HepG2 (cell line): Measurements from ENCODE around the gene PLPPR5. TPM values are rescaled to one million over a fixed set of nuclear protein-coding genes. Genes with fewer than 3 reads are reported as not detected.

ENCODE experiments used
- ATAC-seq: fragments of 200-7000 bp; cut with Tn5 transposase; 3 replicates; pipeline ENCODE4 v1.9.1; 2020; ENCODE audit warnings: mild to moderate bottlenecking, moderate library complexity
- BruUV-seq: library from RNA; stranded (reverse); fragments of 400-500 nt; replicated peaks from 2 replicates; lab custom pipeline; 2021; lab: Mats Ljungman, UMichigan
- CTCF ChIA-PET: fragments of 300-600 bp; formaldehyde crosslinking; extraction: SDS; loops from one replicate; lab custom pipeline; 2021; ENCODE audit warnings: low total read pairs, inconsistent platforms, low intra/inter-chr PET ratio; lab: Yijun Ruan, JAX
- POLR2A ChIA-PET: fragments of 350-600 bp; sonication (Branson Sonifier 250); formaldehyde crosslinking; loops from one replicate; lab custom pipeline; 2020; ENCODE audit warnings: antibody characterized with exemption, inconsistent platforms; lab: Yijun Ruan, JAX
- DNase-seq: peaks from one replicate; pipeline ENCODE4 v3.0.0-alpha.2; 2015; ENCODE audit warnings: low spot score
- FAIRE-seq: peaks from 3 replicates; lab custom pipeline; 2011; peaks lifted over from hg19 to GRCh38; lab: Jason Lieb, UNC
- H2AFZ ChIP-seq: one replicate; pipeline ENCODE4 v1.6.1; 2011; ENCODE audit warnings: low read length, inconsistent platforms
- H3K27ac ChIP-seq: fragments of 300-600 bp; 3 replicates; pipeline ENCODE4 v1.8.0; 2011; ENCODE audit warnings: mixed run types, mild to moderate bottlenecking, mixed read lengths, low read length, inconsistent platforms; ENCODE audit not compliant: insufficient read depth; ENCODE audit errors: extremely low read length
- H3K27me3 ChIP-seq, 2 experiments: fragments of 200-600 bp in 1 of 2; 2 replicates in 1 of 2; 3 replicates in 1 of 2; pipeline versions ENCODE4 v1.6.0 to v1.8.0; 2011; ENCODE audit warnings: low read length in 2 of 2, mild to moderate bottlenecking in 2 of 2, moderate library complexity in 2 of 2, inconsistent platforms in 1 of 2; ENCODE audit not compliant: insufficient read depth in 2 of 2, control insufficient read depth in 1 of 2
- H3K36me3 ChIP-seq, 2 experiments: fragments of 200-600 bp in 1 of 2; replicated peaks in 1 of 2; 2 replicates in 1 of 2; 3 replicates in 1 of 2; pipeline versions ENCODE4 v1.5.1 to v1.8.0; 2011; ENCODE audit warnings: low read length in 2 of 2, inconsistent platforms in 1 of 2; ENCODE audit not compliant: insufficient read depth in 2 of 2, control insufficient read depth in 1 of 2
- H3K4me1 ChIP-seq: 2 replicates; pipeline ENCODE4 v1.5.1; 2012; ENCODE audit warnings: low read length, inconsistent platforms; ENCODE audit not compliant: insufficient read depth
- H3K4me2 ChIP-seq: 2 replicates; pipeline ENCODE4 v1.6.0; 2011; ENCODE audit warnings: low read depth, low read length, inconsistent platforms
- H3K4me3 ChIP-seq, 3 experiments: fragments of 200-600 bp in 1 of 3; sonication (generic), shearing (Covaris generic) in 1 of 3; replicated peaks in 1 of 3; 2 replicates each; pipeline ENCODE4 v1.5.1; 2011 to 2016; ENCODE audit warnings: low read length in 3 of 3, inconsistent platforms in 2 of 3, low read depth in 2 of 3, mild to moderate bottlenecking in 2 of 3, control low read depth in 1 of 3, mixed read lengths in 1 of 3; ENCODE audit not compliant: insufficient read depth in 1 of 3
- H3K79me2 ChIP-seq: one replicate; pipeline ENCODE4 v1.6.1; 2011; ENCODE audit warnings: low read length, inconsistent platforms; ENCODE audit not compliant: insufficient read depth
- H3K9ac ChIP-seq: 2 replicates; pipeline ENCODE4 v1.6.0; 2011; ENCODE audit warnings: mild to moderate bottlenecking, low read depth, low read length, inconsistent platforms; ENCODE audit not compliant: insufficient read depth
- H3K9me3 ChIP-seq: 2 replicates; pipeline ENCODE4 v1.5.1; 2012; ENCODE audit warnings: mild to moderate bottlenecking, low read length
- H4K20me1 ChIP-seq: 2 replicates; pipeline ENCODE4 v1.6.0; 2011; ENCODE audit warnings: inconsistent platforms, mild to moderate bottlenecking, low read length, moderate library complexity; ENCODE audit not compliant: insufficient read depth
- CBX2 ChIP-seq, 2 experiments: fragments of 200-600 bp in 1 of 2; sonication (generic); formaldehyde crosslinking in 1 of 2; IDR thresholded peaks; 2 replicates each; pipeline versions ENCODE4 v1.7.0 to v1.8.1; 2018 to 2022; ENCODE audit warnings: low read depth in 2 of 2, low read length in 1 of 2, mild to moderate bottlenecking in 1 of 2, missing genetic modification reagents in 1 of 2
- CCDC6 ChIP-seq: sonication (generic); formaldehyde crosslinking; IDR thresholded peaks from 2 replicates; pipeline ENCODE4 v1.8.1; 2022; ENCODE audit warnings: mild to moderate bottlenecking, missing genetic modification reagents, moderate library complexity
- HMGXB3 ChIP-seq: sonication (generic); formaldehyde crosslinking; IDR thresholded peaks from 2 replicates; pipeline ENCODE4 v1.4.0; 2020; ENCODE audit warnings: missing genetic modification reagents, borderline replicate concordance
- RCOR2 ChIP-seq: IDR thresholded peaks from 2 replicates; pipeline ENCODE4 v1.6.1; 2016; ENCODE audit warnings: missing biosample characterization, missing genetic modification reagents
- SETDB1 ChIP-seq: sonication (generic); formaldehyde crosslinking; IDR thresholded peaks from 2 replicates; pipeline ENCODE4 v1.5.1; 2020; ENCODE audit warnings: missing genetic modification reagents, mild to moderate bottlenecking, borderline replicate concordance
- SRSF9 ChIP-seq: fragments of 200-400 bp; formaldehyde crosslinking; IDR thresholded peaks from 2 replicates; pipeline ENCODE4 v1.6.1; 2018; ENCODE audit warnings: borderline replicate concordance, mild to moderate bottlenecking, low read depth, low read length; ENCODE audit not compliant: insufficient read depth, poor library complexity, severe bottlenecking
- TGIF2 ChIP-seq: IDR thresholded peaks from 2 replicates; pipeline ENCODE4 v1.6.1; 2016; ENCODE audit warnings: control low read depth, missing compliant biosample characterization
- YEATS4 ChIP-seq: sonication (generic); formaldehyde crosslinking; IDR thresholded peaks from 2 replicates; pipeline ENCODE4 v1.4.0; 2020; ENCODE audit warnings: missing genetic modification reagents, borderline replicate concordance
- ZBTB21 ChIP-seq: sonication (generic); formaldehyde crosslinking; IDR thresholded peaks from 2 replicates; pipeline ENCODE4 v1.4.0; 2020; ENCODE audit warnings: missing genetic modification reagents
- ZNF160 ChIP-seq: sonication (generic); formaldehyde crosslinking; IDR thresholded peaks from 2 replicates; pipeline ENCODE4 v1.8.0; 2022; ENCODE audit warnings: mild to moderate bottlenecking, inconsistent platforms, missing genetic modification reagents
- ZNF274 ChIP-seq: sonication (generic); formaldehyde crosslinking; IDR thresholded peaks from 2 replicates; pipeline ENCODE4 v1.5.1; 2020; ENCODE audit warnings: mild to moderate bottlenecking, missing genetic modification reagents
- ZNF83 ChIP-seq: sonication (generic); formaldehyde crosslinking; IDR thresholded peaks from 2 replicates; pipeline ENCODE4 v1.4.0; 2020; ENCODE audit warnings: missing genetic modification reagents, mild to moderate bottlenecking, borderline replicate concordance
- WGBS: methylation state at CpG from one replicate; pipeline ENCODE4 v1.1.6; 2017; ENCODE audit warnings: low lambda C conversion rate; 5-methylcytosine and 5-hydroxymethylcytosine counted together
- in situ Hi-C: cut with HindIII; loops from 2 replicates; pipeline ENCODE4 v1.10.0; 2017; ENCODE audit warnings: low pct_unique_long_range_greater_than_20kb; ENCODE audit not compliant: extremely low pct_ligation_motif_present
- intact Hi-C: fragments of 100-400 bp; cut with micrococcal nuclease; formaldehyde crosslinking; loops from one replicate; pipeline ENCODE4 v1.10.0; 2022; ENCODE audit not compliant: unreplicated experiment
- polyA plus RNA-seq, 8 experiments: library from polyadenylated mRNA; depleted of rRNA in 3 of 8; stranded (reverse) in 7 of 8; unstranded in 1 of 8; fragments of >200 nt; fragmentation: Illumina TruSeq in 4 of 8; extraction: Trizol in 4 of 8; gene quantifications; 2 replicates each; pipeline versions ENCODE4 v1.2.1 to v1.2.3, GENCODE V29; 2011 to 2016; ENCODE audit warnings: low read depth in 4 of 8, missing spikeins in 1 of 8, mixed read lengths in 1 of 8; ENCODE audit not compliant: insufficient read depth in 1 of 8
- total RNA-seq, 5 experiments: library from RNA; depleted of rRNA; stranded (reverse); fragments of >200 nt; fragmentation: Illumina TruSeq; extraction: Trizol; gene quantifications; 2 replicates each; pipeline ENCODE4 v1.2.3, GENCODE V29; 2016; ENCODE audit warnings: low read depth in 1 of 5

PLPPR5 gene
- total and polyA plus RNA-seq, 2 of the 13 experiments (the other 11 are each of a cell fraction or from before 2014, with no cell fraction given) = not detected

GRCh38 chr1:98924977-98925376, 79.7 kb downstream of the PLPPR5 start:
- Histone ChIP-seq H3K9ac (no peak overlapping the region), H3K4me3 (no peak overlapping the region), H3K36me3 (no peaks in the 10 kb centered on the region), H3K4me1 (no peaks in the 10 kb centered on the region), H3K27ac (no peak overlapping the region), H3K79me2 (no peaks in the 10 kb centered on the region), H2AFZ (no peak overlapping the region), H3K4me2 (no peak overlapping the region), H3K9me3 (no peaks in the 10 kb centered on the region), H3K27me3 (no peaks in the 10 kb centered on the region), H4K20me1 (no peaks in the 10 kb centered on the region)
- TF ChIP-seq SRSF9 = no peak
- TF ChIP-seq ZNF160 = no peak
- no peak for TF ChIP-seq TGIF2 (CRISPR knock-in tag)
- no peak for TF ChIP-seq RCOR2 (CRISPR knock-in tag)
- CTCF ChIA-PET = no interaction called here
- 0% methylated on average over 1 of the region's 1 CpG for WGBS
- no TSS peak for BruUV-seq
- POLR2A ChIA-PET = no interaction called here
- in situ Hi-C loops (no loop called here), intact Hi-C loops (no loop called here)
- no peak for ATAC-seq
- DNase-seq = no peak
- FAIRE-seq = no peak

GRCh38 chr1:98923667-98924066, 81.0 kb downstream of the PLPPR5 start:
- no peaks in the 10 kb centered on the region for H3K9me3 ChIP-seq
- 32% methylated on average over 4 of the region's 4 CpGs for WGBS
- no peak for TF ChIP-seq ZNF83 (CRISPR knock-in tag)
- TF ChIP-seq CBX2 (IDR thresholded peaks at IDR 0.05; ENCODE audit: low read depth, low read length) = no peak
- no peak for TF ChIP-seq CBX2 (CRISPR knock-in tag; IDR thresholded peaks at IDR 0.05; ENCODE audit: low read depth)
- TF ChIP-seq ZNF274 (CRISPR knock-in tag) = no peak
- no peak for TF ChIP-seq SETDB1 (CRISPR knock-in tag)
- TF ChIP-seq ZBTB21 (CRISPR knock-in tag) = no peak
- no peak for TF ChIP-seq YEATS4 (CRISPR knock-in tag)
- no peak for TF ChIP-seq CCDC6 (CRISPR knock-in tag)
- no peak for TF ChIP-seq HMGXB3 (CRISPR knock-in tag)
- TF ChIP-seq, all 625 proteins: peak for 0
- Histone ChIP-seq H3K4me1 (no peaks in the 10 kb centered on the region), H4K20me1 (no peaks in the 10 kb centered on the region), H2AFZ (no peak overlapping the region), H3K36me3 (no peaks in the 10 kb centered on the region), H3K27ac (no peak overlapping the region), H3K79me2 (no peaks in the 10 kb centered on the region), H3K4me3 (no peak overlapping the region), H3K27me3 (no peaks in the 10 kb centered on the region), H3K9ac (no peak overlapping the region), H3K4me2 (no peak overlapping the region)
- intact Hi-C loops = no loop called here
- no TSS peak for BruUV-seq
- in situ Hi-C loops = no loop called here
- DNase-seq = no peak
- ChIA-PET POLR2A (no interaction called here), CTCF (no interaction called here)
- ATAC-seq = no peak
- no peak for FAIRE-seq
